ENCODE results near the gene PAX4. TPM values are rescaled to one million over a fixed set of nuclear protein-coding genes. Genes with fewer than 3 reads are reported as not detected.
"Not testable (repeated sequence)": the region's sequence is repeated elsewhere in the genome, so short reads cannot be mapped to it uniquely, and the experiment has no call there.

PAX4 gene
- total RNA-seq, 1 experiment from 2014 or later = not detected

DNA sequence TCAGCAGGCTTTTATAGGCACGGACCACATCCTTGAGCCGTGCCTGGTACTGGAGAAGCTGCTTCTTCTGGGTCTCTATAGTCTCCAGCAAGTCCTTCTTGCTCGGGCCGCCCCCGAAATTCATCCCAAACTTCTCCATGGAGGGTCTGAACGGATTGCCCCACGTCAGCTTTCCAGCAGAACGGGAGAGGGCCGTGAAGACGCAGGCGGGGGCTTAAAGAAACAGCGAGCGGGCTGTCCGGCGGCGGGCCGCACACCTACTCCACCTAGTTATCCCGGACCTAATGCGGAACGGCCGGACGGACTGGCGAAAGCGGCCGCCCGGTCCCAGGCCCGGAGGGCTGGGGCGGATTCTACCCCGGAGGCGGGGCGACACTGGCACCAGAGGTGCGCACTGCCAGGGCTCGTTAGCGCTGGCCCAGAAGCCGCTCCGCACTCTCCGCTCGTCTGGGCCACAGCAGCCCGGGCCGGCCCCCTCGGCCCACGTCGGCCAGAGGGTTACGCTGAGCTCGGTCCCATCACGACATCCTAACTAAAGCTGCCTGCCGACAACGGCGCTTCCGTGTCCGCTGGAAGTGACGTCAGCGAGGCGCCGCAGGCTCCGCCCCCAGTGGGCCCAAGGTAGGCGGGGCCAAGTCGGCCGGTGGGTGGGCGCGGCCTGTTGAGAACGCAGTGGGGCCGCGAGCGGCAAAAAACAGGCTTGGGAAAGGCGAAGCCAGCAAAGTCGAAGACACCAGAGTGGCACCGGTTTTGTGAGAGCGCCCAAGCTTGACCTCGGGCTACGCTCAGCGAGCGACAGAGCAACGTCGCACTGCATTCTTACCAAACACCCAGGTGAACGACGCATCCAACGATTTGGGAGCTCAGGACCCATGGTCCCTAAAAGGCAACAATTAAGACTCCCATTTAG is 32.6 kb downstream of the PAX4 start, which contains the start of gene GCC1:
Gene GCC1 (minus strand): TSS at position 553 of the 910 bp plus-strand sequence. CDS start 414 bp downstream, at position 139.
- peak; percentile 95 for DNase-seq (ENCODE audit: low read depth)

DNA sequence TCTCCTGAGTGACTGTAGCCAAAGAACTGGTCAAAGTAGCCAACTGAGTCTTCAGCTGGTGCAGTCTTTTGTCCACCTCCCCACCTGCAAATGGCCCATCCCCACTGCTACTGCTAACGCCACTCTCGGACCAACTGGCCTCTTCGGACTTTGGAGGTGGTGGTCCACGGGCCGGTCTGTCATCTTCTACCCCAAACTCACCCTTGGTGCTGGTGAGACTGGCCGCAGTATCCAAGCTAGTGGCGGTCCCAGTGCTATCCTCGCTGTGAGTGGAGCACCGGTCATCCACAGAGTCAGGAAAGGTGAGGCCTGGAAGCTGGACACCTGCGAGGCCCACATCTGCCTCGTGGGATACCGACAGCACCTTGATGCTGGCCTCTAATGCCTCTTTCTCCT is 33.3 kb downstream of the PAX4 start:
- no peak for DNase-seq (ENCODE audit: low read depth)

GRCh38 chr7:127582361-127582760 is 35.6 kb downstream of the PAX4 start:
- DNase-seq (ENCODE audit: low read depth) = no peak

- DNase-seq (ENCODE audit: low read depth) = no peak
Measured at GRCh38 chr7:127581716-127582115, 36.2 kb downstream of the PAX4 start.

- no peak for DNase-seq (ENCODE audit: low read depth)
Measured at GRCh38 chr7:127580612-127581011, 37.3 kb downstream of the PAX4 start.

GRCh38 chr7:127578711-127579275 is 39.1 kb downstream of the PAX4 start:
- DNase-seq (ENCODE audit: low read depth) = peak; percentile 41

DNA sequence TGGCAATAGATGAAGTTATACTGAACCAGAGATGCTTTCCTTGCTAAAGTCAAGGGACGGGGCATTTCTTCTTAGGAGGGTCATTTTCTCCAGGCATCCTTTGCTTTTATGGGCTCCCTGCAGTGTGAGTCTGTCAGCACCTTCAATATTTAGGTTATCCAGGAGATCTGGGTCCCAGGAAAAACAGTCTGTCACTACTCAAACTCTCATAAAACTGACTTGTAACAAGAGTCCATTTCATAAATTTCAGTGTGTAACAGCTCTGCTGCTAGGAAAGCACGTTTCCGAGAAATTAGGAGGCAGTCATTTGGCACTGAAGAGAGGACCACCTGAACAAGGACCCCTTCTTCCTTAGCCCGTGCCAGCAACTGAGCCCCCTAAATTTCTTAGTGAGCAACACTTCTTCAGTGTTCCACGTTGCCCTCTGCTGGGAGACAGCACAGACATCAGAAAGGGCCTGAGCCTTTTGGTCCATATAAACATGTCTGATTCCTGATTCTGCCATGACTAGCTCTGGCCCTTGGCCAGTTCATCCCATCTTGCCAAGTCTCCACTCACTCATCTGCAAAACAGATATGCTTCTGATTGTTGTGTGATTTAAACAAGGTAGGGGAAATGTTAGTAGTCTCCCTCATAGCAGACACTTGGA is 39.8 kb downstream of the PAX4 start:
- peak; percentile 41 for DNase-seq (ENCODE audit: low read depth)

- DNase-seq (ENCODE audit: low read depth) = peak; percentile 28
Measured at GRCh38 chr7:127571741-127572505, 46.0 kb downstream of the PAX4 start.

- not testable (repeated sequence) for DNase-seq (ENCODE audit: low read depth)
Measured at GRCh38 chr7:127568034-127568433, 49.9 kb downstream of the PAX4 start.

GRCh38 chr7:127566242-127566641 is 51.7 kb downstream of the PAX4 start:
- DNase-seq (ENCODE audit: low read depth) = no peak

Other genes with a start within 250 kb of the PAX4 start
- gene ZNF800, start 225.4 kb downstream of the PAX4 start, total RNA-seq (2014; rRNA removed; shearing (Covaris generic)) = 17.2 and 22.3 TPM in 2 replicates
- gene GCC1, start 32.5 kb downstream of the PAX4 start, total RNA-seq (2014; rRNA removed; shearing (Covaris generic)) = 26.6 and 28.8 TPM in 2 replicates
- gene ARF5, start 29.7 kb downstream of the PAX4 start, total RNA-seq (2014; rRNA removed; shearing (Covaris generic)) = 155 and 173 TPM in 2 replicates
- 1.4 and 1.8 TPM in 2 replicates for gene FSCN3, start 24.4 kb downstream of the PAX4 start, total RNA-seq (2014; rRNA removed; shearing (Covaris generic))
- gene SND1, start 34.1 kb upstream of the PAX4 start, total RNA-seq (2014; rRNA removed; shearing (Covaris generic)) = 228 and 229 TPM in 2 replicates

All from Daoy (cell line).